ENCODE measurements around the gene CFAP57. TPM values are rescaled to one million over a fixed set of nuclear protein-coding genes. Genes with fewer than 3 reads are reported as not detected.

Gene CFAP57
- polyA plus RNA-seq, 1 donor, result 5.4 TPM

GRCh38 chr1:43227143-43227764, 55.1 kb downstream of the CFAP57 start:
- peak; percentile 75 for DNase-seq

GRCh38 chr1:43229826-43230780, 58.0 kb downstream of the CFAP57 start:
- no peak for DNase-seq

GRCh38 chr1:43232074-43232473, 59.9 kb downstream of the CFAP57 start:
- DNase-seq, result no peak

GRCh38 chr1:43232482-43232881, 60.4 kb downstream of the CFAP57 start:
- no peak for DNase-seq

GRCh38 chr1:43233631-43234030, 61.5 kb downstream of the CFAP57 start:
- no peak for DNase-seq

GRCh38 chr1:43234267-43234666, 62.1 kb downstream of the CFAP57 start:
- no peak for DNase-seq

- DNase-seq, result no peak
These were observed 62.9 kb downstream of the CFAP57 start for GRCh38 chr1:43235040-43235439.

DNA sequence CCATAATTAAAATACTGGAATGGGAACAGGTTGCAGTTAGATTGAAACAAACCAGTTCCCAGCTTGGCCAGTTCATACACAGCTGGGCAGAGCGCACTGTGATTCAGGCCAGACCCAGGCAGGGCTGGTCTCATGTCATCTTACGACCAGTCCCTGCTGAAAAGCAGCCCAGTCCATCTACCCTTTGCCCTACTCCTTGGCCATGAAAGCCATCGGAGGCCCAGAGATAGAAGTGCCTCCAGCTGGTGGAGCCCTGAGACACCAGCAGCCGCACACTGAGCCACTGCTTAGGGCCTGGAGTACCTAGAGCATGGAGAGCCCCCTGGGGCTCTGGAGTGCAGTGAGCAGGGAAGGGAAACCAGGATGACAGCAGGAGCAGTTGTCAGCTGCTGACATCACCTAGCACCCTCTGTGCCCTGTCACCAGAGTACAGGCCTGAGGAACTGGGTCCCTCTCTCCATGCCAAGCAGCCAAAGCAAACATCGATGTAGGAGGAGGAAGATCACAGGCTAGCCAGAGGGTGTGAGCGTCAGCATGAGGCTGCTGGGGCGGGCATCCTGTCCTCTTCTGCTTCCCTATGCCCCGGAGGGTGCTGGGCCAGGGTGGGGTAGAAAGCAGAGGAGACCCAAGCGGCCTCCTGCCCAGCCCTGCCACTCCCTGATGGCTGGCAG, 63.5 kb downstream of the CFAP57 start:
- DNase-seq, result no peak

DNA sequence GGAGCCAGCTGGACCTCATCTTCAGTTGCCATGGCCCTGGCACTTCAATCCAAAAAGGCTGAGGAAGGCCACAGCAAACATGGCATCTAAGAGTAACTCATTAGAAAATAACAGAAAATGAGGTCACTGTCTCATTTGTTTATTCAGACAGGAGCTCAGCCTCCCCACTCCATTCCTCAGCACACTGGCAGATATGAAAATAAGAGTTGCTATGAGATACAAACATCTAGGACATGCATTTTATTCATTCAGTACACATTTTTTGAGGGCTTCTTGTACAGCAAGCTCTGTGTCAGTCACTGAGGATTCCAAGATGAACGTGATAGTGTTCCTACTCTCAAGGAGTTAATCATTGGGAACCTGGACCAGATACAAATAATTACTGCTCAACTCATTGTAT, 65.0 kb downstream of the CFAP57 start:
- no peak for DNase-seq

GRCh38 chr1:43238085-43238484, 66.0 kb downstream of the CFAP57 start:
- DNase-seq, result peak; percentile 68

GRCh38 chr1:43238991-43239469, 66.9 kb downstream of the CFAP57 start:
- DNase-seq, result no peak

- DNase-seq, result no peak
These were observed 67.4 kb downstream of the CFAP57 start for GRCh38 chr1:43239484-43239883.

- no peak for DNase-seq
These were observed 69.3 kb downstream of the CFAP57 start for GRCh38 chr1:43241413-43241836.

- DNase-seq, result no peak
These were observed 71.2 kb downstream of the CFAP57 start for GRCh38 chr1:43243299-43243698.

- DNase-seq, result no peak
These were observed 74.5 kb downstream of the CFAP57 start for GRCh38 chr1:43246466-43247213.

GRCh38 chr1:43247256-43247921, 75.3 kb downstream of the CFAP57 start:
- DNase-seq, result no peak

DNA sequence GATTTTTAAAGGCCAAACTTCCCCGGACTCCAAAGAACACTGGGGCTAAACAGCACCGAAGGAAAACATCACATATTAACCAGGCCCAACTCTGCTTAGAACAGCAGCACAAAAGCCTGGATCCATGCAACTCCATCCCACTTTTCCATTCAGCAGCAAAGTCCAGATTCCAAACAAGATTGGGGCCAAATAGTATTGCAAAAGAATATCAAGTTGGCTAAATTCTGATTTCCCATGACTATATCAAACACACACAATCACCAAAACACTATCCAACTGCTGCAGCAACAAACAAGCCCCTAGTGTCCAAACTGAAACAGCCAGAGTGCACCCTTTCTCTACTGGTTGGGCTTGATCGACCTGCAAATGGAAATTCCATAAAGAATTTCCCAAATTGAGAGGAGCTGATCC, 78.2 kb downstream of the CFAP57 start:
- DNase-seq, result no peak

DNA sequence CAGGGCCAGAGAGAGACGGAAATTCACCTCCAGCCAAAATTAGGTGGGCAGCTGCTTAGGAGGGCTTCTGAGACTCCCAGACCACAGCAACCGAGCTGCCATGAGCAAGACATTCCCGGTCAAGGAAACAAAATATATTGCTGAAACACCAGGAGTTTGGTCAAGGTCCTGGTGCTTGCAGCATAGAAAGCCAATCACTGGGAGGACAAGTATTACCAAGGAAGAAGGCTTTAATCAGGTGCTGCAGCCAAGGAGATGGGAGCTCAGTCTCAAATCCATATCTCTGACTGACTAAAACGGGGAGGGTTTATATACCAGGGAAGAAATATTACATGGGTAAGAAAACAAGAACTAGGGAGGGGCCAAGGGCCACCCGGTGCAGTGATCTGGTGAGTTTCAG, 78.9 kb downstream of the CFAP57 start:
- DNase-seq, result no peak

DNA sequence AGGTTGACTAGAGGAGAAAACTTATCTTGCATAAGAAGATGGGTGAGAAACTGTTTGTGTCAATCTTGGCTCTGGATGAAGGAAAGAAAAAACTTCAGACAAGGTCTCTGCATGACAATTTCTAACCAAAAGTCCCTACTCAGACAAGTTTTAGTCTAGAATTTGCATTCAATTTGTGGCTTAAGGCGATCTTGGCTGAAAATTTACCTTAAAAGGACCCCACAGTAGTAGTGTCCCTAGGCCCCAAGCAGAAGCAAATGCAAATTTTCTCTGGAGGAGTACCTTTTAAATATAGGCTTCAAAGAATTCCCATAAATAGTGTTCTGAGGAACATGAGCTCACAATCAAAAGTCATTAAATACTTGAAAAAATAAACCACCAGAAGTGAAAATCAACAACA, 80.1 kb downstream of the CFAP57 start:
- DNase-seq, result no peak

GRCh38 chr1:43253173-43253572, 81.0 kb downstream of the CFAP57 start:
- no peak for DNase-seq

- no peak for DNase-seq
These were observed 81.7 kb downstream of the CFAP57 start for GRCh38 chr1:43253876-43254275.
